ENCODE results near the gene P2RX3.

Gene P2RX3

DNA sequence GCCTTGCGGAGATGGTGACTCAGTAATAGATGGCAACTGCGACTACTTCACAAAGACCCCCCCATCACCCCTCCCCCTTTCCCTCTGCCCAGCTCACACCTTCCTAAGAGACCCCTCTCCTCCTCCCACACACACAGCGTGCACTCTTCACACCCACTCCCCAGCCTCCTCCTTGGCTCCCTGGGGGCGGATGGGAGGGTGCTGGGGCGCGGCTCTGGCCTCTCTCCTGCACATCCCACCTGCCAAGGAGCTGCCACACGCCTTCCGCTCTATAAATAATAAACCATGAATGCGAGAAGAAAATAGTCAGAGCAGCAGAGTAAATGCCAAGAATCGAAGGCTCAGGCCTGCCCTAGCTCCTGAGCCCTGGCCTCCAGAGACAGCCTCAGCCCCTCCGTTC, 4.5 kb downstream of the P2RX3 start:
- H3K4me3 ChIP-seq = no peak overlapping the region

DNA sequence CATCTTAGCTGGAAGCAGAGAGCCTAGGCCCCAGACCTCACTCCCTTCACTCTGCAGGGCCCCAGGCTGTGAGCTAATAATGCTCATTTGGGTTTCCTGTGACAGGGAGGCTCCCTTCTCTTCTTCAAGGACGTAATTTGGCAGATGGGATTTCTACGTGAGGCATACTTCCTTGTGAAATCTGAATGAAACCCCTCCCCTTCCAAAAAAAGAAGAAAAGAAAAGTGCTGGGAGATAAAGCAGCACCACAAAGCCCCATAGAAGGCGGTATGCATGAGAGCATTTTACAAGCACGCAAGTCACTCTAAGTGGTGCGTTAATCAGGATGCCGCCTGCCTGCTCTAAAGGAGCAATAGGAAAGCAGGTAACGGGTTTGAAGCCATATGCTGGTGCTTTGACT, 5.7 kb downstream of the P2RX3 start:
- Histone ChIP-seq H3K27me3 (ENCODE audit: low read depth) (no peaks in the 10 kb centered on the region), H3K4me1 (peaks cover 24% of the 10 kb centered on the region), H3K4me3 (no peak overlapping the region), H3K36me3 (replicated peaks) (no peaks in the 10 kb centered on the region), H3K9me3 (no peaks in the 10 kb centered on the region)
- peak; percentile 82 to 97 for DNase-seq (ENCODE audit: low spot score in 2 of 2)
- in situ Hi-C loops (cut with MboI; ENCODE audit: low sequenced_read_pairs) = loop anchor here (10.0 kb wide), 1 partner anchor 321 kb away; the partner anchor contains the start of gene ZDHHC5

More for the DNA sequence above, 4.5 kb downstream of the P2RX3 start:
- in situ Hi-C loops (cut with MboI; ENCODE audit: low sequenced_read_pairs) = loop anchor here (10.0 kb wide), 1 partner anchor 322 kb away; the partner anchor contains the start of gene ZDHHC5
- H3K27me3 ChIP-seq (ENCODE audit: low read depth) = no peaks in the 10 kb centered on the region
- no peak for DNase-seq (ENCODE audit: low spot score in 2 of 2)
- no peaks in the 10 kb centered on the region for H3K36me3 ChIP-seq (replicated peaks)
- H3K9me3 ChIP-seq = no peaks in the 10 kb centered on the region
- H3K4me1 ChIP-seq = peaks cover 24% of the 10 kb centered on the region

DNA sequence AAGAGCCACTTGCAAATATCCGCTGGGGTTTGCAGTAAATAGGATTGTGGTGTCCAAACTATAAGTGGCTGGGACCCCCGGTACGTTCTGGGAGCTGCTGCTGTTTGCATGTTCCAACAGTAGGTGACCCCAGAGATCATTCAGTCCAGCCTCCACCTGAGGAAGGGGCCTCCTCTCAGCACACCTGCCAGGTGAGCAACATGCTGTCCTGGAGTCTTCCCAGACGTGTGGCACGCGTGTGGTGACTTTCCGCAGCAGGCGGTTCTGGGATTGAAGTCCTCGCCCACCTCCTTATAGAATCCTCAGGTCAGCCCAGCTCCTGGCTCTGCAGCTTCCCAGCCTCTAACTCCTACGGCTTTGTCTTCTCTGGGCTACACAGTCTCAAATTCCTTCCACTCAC, 6.7 kb downstream of the P2RX3 start:
- no peak overlapping the region for H3K4me3 ChIP-seq
- H3K36me3 ChIP-seq (replicated peaks) = no peaks in the 10 kb centered on the region
- H3K27me3 ChIP-seq (ENCODE audit: low read depth) = no peaks in the 10 kb centered on the region
- no peak for DNase-seq (ENCODE audit: low spot score in 2 of 2)
- no peaks in the 10 kb centered on the region for H3K9me3 ChIP-seq
- H3K4me1 ChIP-seq = peaks cover 23% of the 10 kb centered on the region
- in situ Hi-C loops (cut with MboI; ENCODE audit: low sequenced_read_pairs) = loop anchor here (10.0 kb wide), 1 partner anchor 320 kb away; the partner anchor contains the start of gene ZDHHC5

DNA sequence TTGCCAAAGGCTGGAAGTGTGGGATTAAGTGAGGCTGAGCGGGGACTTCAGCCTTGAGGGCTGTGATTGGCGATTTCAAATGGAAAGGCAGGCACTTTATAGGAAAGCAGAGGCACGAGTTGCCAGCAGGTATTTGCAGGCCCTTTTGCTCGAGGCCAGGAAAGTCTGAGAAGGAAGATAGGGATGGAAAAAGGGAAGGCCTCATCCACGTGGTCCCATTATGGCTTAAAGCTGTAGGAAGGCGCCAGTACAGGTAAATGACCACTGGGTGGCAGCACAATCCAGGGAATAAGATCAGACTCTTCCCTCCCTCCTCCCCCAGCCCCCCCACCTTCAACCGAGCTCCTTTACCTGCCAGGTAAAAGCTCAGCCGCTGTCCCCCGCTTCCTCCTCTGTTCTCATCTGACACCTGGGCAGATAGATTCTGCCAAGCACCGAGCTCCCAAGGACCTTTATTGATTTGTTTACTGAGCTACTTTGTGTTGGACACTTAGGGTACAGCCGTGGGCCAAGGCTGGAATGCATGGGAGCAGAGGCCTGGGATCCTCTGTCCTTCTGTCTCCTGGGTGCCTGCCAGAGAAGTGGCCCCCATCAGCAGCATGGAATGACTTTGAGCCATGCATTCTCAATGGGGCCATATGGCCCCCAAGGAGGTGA, 7.5 kb downstream of the P2RX3 start:
- DNase-seq (ENCODE audit: low spot score in 2 of 2) = peak; percentile 52 to 86
- no peak overlapping the region for H3K4me3 ChIP-seq
- peaks cover 20% of the 10 kb centered on the region for H3K4me1 ChIP-seq
- no peaks in the 10 kb centered on the region for H3K9me3 ChIP-seq
- in situ Hi-C loops (cut with MboI; ENCODE audit: low sequenced_read_pairs) = loop anchor here (10.0 kb wide), 1 partner anchor 319 kb away; the partner anchor contains the start of gene ZDHHC5
- no peaks in the 10 kb centered on the region for H3K27me3 ChIP-seq (ENCODE audit: low read depth)
- H3K36me3 ChIP-seq (replicated peaks) = no peaks in the 10 kb centered on the region

DNA sequence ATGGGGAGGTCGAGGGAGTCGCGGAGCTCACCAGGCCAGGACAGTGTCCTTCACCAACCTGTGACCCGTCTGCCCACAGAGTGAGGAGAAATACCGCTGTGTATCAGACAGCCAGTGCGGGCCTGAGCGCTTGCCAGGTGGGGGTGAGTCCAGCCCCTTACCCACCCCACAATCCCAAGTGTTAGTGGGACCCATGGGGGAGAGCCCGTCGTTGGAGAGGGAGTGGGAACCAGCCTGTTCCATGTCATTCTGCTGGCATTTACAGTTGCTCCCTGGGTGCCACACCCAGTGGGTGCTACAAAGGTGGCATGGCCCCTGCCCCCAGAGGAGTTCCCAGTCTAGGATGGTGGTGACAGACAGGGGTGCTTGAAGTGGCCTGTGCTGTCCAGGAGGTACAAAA, 9.2 kb downstream of the P2RX3 start:
- peaks cover 20% of the 10 kb centered on the region for H3K4me1 ChIP-seq
- in situ Hi-C loops (cut with MboI; ENCODE audit: low sequenced_read_pairs) = loop anchor here (10.0 kb wide), 1 partner anchor 317 kb away; the partner anchor contains the start of gene ZDHHC5
- H3K36me3 ChIP-seq (replicated peaks) = no peaks in the 10 kb centered on the region
- H3K4me3 ChIP-seq = no peak overlapping the region
- no peak for DNase-seq (ENCODE audit: low spot score in 2 of 2)
- H3K9me3 ChIP-seq = no peaks in the 10 kb centered on the region
- H3K27me3 ChIP-seq (ENCODE audit: low read depth) = no peaks in the 10 kb centered on the region

DNA sequence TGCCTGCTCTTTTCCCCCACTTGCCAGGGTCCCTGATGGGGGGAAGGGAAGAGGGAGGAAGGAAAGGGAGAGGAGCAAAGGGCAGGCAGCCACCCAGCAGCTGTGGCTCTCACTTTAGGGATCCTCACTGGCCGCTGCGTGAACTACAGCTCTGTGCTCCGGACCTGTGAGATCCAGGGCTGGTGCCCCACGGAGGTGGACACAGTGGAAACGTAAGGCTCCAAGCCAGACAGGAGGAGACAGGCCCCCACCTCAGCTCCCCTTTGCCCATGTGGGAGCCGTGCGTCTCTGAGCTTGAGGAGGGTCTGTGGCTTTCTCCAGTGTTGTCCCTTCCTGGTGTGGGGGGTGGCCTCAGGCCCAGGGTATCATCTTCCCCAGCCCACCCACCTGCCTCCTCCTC, 9.9 kb downstream of the P2RX3 start:
- DNase-seq (ENCODE audit: low spot score in 2 of 2) = no peak
- no peaks in the 10 kb centered on the region for H3K9me3 ChIP-seq
- no peaks in the 10 kb centered on the region for H3K36me3 ChIP-seq (replicated peaks)
- in situ Hi-C loops (cut with MboI; ENCODE audit: low sequenced_read_pairs) = loop anchor here (10.0 kb wide), 1 partner anchor 317 kb away; the partner anchor contains the start of gene ZDHHC5
- peaks cover 19% of the 10 kb centered on the region for H3K4me1 ChIP-seq
- no peaks in the 10 kb centered on the region for H3K27me3 ChIP-seq (ENCODE audit: low read depth)
- no peak overlapping the region for H3K4me3 ChIP-seq

DNA sequence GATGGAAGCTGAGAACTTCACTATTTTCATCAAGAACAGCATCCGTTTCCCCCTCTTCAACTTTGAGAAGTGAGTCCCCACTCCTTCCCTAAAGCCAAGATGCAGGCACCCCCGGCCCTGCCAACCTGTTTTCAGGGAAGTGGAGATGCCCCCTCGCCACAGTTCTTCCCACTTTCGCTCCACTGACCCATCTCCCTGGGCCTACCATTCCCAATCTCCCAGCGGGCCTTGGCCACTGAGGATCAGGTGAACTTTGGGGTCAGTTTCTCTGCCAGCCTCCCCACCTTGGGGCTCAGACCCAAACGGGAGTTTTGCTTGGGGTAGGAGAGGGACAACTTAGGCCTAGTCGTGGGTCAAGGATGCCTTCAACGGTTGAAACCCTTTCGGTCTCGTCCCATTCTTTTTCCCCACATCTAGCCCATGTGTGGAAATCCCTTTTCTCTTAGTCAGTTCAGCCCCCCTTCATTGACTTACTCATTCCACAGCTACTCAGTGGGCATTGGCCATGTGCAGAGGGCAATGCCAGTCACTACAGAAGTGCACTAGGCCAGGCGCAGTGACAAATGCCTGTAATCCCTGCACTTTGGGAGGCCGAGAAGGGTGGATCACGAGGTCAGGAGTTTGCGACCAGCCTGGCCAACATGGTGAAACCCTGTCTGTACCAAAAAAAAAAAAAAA, 10.6 kb downstream of the P2RX3 start:
- no peak overlapping the region for H3K4me3 ChIP-seq
- peaks cover 16% of the 10 kb centered on the region for H3K4me1 ChIP-seq
- in situ Hi-C loops (cut with MboI; ENCODE audit: low sequenced_read_pairs) = loop anchor here (10.0 kb wide), 1 partner anchor 316 kb away; the partner anchor contains the start of gene ZDHHC5
- H3K36me3 ChIP-seq (replicated peaks) = no peaks in the 10 kb centered on the region
- DNase-seq (ENCODE audit: low spot score in 2 of 2) = no peak
- no peaks in the 10 kb centered on the region for H3K9me3 ChIP-seq
- H3K27me3 ChIP-seq (ENCODE audit: low read depth) = no peaks in the 10 kb centered on the region

DNA sequence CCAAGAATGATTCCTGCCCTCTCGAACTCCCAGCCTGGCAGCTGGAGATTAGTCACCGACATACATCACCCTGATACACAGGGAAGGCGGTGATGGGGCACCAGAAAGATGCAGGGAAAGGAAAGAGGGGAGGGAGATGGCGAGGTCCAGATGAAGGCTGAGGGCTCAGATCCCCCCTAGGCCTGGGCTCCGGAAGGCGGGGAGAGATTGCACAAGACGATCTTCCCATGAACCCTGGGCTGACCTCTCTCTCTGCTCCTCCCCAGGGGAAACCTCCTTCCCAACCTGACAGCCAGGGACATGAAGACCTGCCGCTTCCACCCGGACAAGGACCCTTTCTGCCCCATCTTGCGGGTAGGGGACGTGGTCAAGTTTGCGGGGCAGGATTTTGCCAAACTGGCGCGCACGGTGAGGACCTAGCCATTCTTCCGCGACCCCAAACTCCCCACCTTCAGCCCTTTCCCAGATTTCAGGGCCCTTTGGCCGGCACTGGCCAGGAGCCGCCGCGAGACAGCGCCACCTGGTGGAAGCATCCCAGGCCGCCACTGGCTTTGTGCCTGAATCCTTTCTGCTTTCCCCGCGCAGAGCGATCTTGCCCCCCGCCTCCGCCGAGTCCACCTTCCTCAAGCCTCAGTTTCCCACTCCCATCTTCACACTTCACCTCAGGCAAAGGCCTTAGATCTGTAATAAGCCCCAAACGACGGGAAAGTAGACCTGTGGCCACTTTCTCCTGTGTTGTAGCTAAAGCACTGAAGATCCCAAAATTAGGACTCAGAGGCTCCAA, 11.5 kb downstream of the P2RX3 start:
- in situ Hi-C loops (cut with MboI; ENCODE audit: low sequenced_read_pairs) = loop anchor here (10.0 to 25.0 kb wide), 2 partner anchors 315 to 1163 kb away; partner anchors contain the start of genes OR5B21 and ZDHHC5
- peak in 1 of 2 experiments; percentile 87 for DNase-seq (ENCODE audit: low spot score in 2 of 2)
- Histone ChIP-seq H3K27me3 (ENCODE audit: low read depth) (no peaks in the 10 kb centered on the region), H3K4me1 (peaks cover 9% of the 10 kb centered on the region), H3K4me3 (no peak overlapping the region), H3K36me3 (replicated peaks) (no peaks in the 10 kb centered on the region), H3K9me3 (no peaks in the 10 kb centered on the region)

DNA sequence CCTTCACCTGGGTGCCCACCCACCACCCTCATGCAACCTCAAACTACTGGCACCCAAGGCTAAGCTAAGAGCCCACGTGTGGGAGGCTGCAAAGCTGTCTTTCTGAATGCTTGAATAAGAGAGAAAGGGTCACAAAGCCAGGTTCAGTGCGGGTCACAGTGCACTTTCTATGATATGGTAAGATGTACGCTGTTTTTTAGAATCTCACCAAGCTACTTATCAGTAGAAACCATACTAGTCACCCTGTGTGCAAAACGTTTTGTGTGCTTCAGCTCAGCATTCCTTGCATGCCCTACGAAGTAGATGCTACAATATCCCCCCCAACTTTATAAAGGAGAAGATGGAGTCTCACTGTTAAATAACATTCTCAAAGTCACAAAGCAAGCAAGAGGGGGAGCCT, 14.9 kb downstream of the P2RX3 start:
- Histone ChIP-seq H3K27me3 (ENCODE audit: low read depth) (no peaks in the 10 kb centered on the region), H3K9me3 (no peaks in the 10 kb centered on the region), H3K4me3 (no peak overlapping the region), H3K36me3 (replicated peaks) (no peaks in the 10 kb centered on the region), H3K4me1 (peaks cover 5% of the 10 kb centered on the region)
- in situ Hi-C loops (cut with MboI; ENCODE audit: low sequenced_read_pairs) = loop anchor here (25.0 kb wide), 1 partner anchor 1159 kb away; the partner anchor contains the start of gene OR5B21
- DNase-seq (ENCODE audit: low spot score in 2 of 2) = no peak

DNA sequence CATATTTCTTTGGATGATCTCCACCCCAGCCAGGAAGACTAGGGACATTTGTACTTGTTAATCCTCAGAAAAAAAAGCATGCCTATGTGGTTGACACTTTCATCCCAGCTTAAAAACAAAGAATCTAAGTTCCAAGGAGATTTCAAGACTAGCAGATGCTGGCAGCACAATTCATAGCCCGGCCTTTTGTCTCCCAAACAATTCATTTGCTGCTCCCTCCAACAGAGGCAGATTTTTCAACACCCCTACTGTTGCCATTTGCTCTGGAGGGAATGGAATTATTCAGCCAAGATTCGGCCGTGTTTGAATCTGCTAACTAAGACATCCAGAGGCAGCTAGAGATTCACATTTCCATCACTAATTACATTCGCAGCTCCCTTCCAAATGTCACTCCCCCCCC, 15.3 kb downstream of the P2RX3 start:
- peaks cover 5% of the 10 kb centered on the region for H3K4me1 ChIP-seq
- no peaks in the 10 kb centered on the region for H3K36me3 ChIP-seq (replicated peaks)
- DNase-seq (ENCODE audit: low spot score in 2 of 2) = no peak
- no peak overlapping the region for H3K4me3 ChIP-seq
- H3K9me3 ChIP-seq = no peaks in the 10 kb centered on the region
- in situ Hi-C loops (cut with MboI; ENCODE audit: low sequenced_read_pairs) = loop anchor here (25.0 kb wide), 1 partner anchor 1159 kb away; the partner anchor contains the start of gene OR5B21
- no peaks in the 10 kb centered on the region for H3K27me3 ChIP-seq (ENCODE audit: low read depth)

DNA sequence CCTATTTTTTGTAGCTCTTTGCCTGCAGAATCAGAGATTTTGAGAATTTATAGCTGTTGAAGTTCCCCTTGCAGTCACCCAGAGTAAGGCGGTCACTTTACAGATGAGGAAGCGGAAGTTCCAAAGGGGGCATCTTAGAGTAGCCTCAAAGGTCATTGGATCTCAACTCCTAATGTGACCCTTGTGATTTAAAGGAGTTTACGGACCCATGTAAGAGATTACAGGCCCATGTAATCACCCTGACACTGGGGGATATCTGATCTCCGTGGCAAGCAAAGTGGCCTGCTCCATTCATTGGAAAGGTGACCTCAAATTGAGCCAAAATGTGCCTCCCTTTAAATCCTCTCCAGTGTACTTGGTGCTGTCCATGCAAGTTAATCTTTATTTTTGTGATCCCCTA, 15.7 kb downstream of the P2RX3 start:
- H3K9me3 ChIP-seq = no peaks in the 10 kb centered on the region
- H3K36me3 ChIP-seq (replicated peaks) = no peaks in the 10 kb centered on the region
- peaks cover 5% of the 10 kb centered on the region for H3K4me1 ChIP-seq
- DNase-seq (ENCODE audit: low spot score in 2 of 2) = no peak
- in situ Hi-C loops (cut with MboI; ENCODE audit: low sequenced_read_pairs) = loop anchor here (25.0 kb wide), 1 partner anchor 1158 kb away; the partner anchor contains the start of gene OR5B21
- H3K4me3 ChIP-seq = no peak overlapping the region
- no peaks in the 10 kb centered on the region for H3K27me3 ChIP-seq (ENCODE audit: low read depth)

DNA sequence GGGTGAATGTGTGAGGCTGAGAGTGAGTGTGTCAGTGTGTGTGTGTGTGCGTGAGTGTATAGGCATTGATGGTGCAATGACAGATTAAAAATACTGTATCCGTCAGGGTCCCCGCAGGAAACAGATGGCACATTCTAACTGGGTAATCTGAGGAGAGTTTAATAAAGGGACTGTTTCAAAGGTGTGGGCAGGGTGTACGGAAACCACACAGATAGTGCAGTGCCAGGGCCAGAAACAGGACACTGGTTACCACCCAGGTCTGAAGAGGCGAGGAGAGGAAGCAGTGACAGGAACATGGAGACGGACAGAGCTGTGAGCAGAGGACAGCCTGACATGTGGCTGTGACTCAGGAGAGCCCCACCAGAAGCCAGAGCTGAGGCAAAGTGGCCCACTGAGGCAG, 16.5 kb downstream of the P2RX3 start:
- peaks cover 5% of the 10 kb centered on the region for H3K4me1 ChIP-seq
- H3K36me3 ChIP-seq (replicated peaks) = no peaks in the 10 kb centered on the region
- in situ Hi-C loops (cut with MboI; ENCODE audit: low sequenced_read_pairs) = loop anchor here (25.0 kb wide), 1 partner anchor 1158 kb away; the partner anchor contains the start of gene OR5B21
- H3K27me3 ChIP-seq (ENCODE audit: low read depth) = no peaks in the 10 kb centered on the region
- no peak for DNase-seq (ENCODE audit: low spot score in 2 of 2)
- no peak overlapping the region for H3K4me3 ChIP-seq
- H3K9me3 ChIP-seq = no peaks in the 10 kb centered on the region

DNA sequence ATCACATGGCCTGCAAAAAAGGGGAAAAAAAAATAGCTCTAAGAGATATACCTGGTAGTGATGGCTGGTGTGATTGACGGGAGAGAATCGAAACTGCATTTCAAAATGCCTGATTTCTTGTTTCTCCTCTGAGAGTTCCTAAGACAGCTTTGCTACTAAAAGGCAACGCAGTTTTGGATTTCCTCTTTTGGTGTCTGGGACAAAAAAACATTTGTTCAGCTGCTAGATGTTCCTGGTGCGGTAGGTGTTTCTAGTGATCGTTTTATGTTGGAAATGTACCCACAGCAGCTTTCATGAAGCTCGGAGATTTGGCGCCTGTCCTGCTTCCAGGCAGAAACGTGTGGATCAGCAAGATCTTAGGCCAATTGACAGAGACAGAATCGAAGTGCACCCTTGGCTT, 18.1 kb downstream of the P2RX3 start:
- Histone ChIP-seq H3K4me3 (no peak overlapping the region), H3K27me3 (ENCODE audit: low read depth) (no peaks in the 10 kb centered on the region), H3K36me3 (replicated peaks) (no peaks in the 10 kb centered on the region), H3K4me1 (peaks cover 5% of the 10 kb centered on the region), H3K9me3 (no peaks in the 10 kb centered on the region)
- in situ Hi-C loops (cut with MboI; ENCODE audit: low sequenced_read_pairs) = loop anchor here (25.0 kb wide), 1 partner anchor 1156 kb away; the partner anchor contains the start of gene OR5B21
- no peak for DNase-seq (ENCODE audit: low spot score in 2 of 2)

Measured in HAP-1 (cell line).